NCI-H2081 treated with DMSO at 0.1 percent for 48 hours (cell line): ENCODE results near the gene DENND1A.
"Not testable (repeated sequence)": the region's sequence is repeated elsewhere in the genome, so short reads cannot be mapped to it uniquely, and the experiment has no call there.

Experiments used
- DNase-seq: peaks from one replicate; lab custom pipeline; 2025; lab: John Stamatoyannopoulos, UW

The DENND1A gene

DNA sequence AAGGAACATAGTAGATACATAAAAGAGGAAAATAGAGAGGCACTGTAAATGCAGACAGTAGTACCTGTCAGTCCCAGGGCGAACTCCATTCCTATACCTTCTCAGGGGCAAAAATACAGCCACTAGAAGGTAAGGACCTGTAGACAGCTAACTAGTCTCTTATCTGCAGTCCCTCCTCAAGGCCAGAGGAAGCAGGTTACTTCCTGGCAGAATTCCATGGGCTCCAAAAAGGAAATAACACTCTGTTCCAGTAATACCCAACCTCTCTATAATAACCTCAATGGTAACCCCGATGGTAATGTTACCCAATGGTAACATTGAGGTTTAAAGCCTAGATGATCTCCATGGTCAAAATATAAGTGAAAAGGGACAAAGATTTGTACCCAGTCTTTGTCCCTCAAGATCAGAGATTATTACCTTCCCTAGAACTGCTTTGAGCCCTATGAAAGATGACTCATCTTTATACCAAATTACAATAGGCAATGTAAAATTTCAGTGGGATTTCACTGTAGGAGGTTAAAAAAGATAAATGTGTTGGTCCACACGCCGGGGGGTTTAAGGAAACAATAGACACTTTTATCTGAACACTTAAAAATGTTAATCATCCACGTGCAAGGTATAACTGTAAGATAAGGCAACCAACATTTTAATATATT, 113.0 kb downstream of the DENND1A start:
- no peak for DNase-seq

DNA sequence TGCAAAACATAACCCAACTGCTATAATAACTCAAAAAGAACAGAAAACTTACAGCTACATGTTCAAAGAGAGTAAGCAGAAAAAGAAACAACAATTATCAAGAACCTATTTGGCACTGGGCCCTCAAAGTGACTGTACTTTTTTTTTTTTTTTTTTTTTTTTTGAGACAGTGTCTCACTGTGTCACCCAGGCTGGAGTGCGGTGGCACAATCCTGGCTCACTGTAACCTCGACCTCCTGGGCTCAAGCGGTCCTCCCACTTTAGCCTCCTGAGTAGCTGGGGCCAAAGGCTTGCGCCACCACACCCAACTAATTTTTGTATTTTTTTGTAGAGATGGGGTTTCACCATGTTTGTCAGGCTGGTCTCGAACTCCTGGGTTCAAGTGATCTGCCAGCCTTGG, 114.1 kb downstream of the DENND1A start:
- DNase-seq = not testable (repeated sequence)

GRCh38 chr9:123814496-123814895, 115.4 kb downstream of the DENND1A start:
- no peak for DNase-seq

DNA sequence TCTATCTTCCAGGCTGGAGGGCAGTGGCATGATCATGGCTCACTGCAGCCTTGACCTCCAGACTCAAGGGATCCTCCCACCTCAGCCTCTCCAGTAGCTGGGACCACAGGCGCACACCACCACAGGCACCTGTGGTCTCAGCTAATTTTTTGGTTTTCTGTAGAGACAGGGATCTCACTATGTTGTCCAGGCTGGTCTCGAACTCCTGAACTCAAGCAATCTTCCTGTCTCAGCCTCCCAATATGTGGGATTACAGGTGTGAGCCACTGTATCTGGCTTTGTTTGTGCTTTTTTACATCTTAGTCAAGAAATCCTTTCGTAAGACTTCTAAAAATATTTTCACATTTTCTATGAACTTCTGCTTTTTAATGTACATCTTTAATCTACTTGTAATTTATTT, 116.9 kb downstream of the DENND1A start:
- DNase-seq = no peak

DNA sequence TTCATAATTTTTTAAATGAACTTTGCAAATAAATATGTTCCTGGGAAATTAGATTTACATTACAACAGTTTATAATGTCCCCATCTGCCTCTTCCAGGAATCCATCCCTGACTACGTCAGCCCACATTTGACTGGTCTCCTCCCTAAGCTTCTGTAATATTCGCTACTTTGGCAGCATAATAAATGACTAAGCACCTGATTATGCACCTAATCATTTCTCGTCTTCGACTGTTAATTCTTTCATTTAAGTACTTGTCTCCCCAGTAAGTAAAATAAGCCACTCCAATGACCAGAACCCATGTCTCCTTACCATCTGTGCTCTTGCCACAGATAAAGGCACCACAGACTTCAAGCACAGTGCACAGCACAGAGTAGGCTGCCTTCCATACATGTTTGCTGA, 122.7 kb downstream of the DENND1A start:
- no peak for DNase-seq

- no peak for DNase-seq
Measured at GRCh38 chr9:123806829-123807228, 123.1 kb downstream of the DENND1A start.

- DNase-seq = no peak
Measured at GRCh38 chr9:123798195-123798594, 131.7 kb downstream of the DENND1A start.

DNA sequence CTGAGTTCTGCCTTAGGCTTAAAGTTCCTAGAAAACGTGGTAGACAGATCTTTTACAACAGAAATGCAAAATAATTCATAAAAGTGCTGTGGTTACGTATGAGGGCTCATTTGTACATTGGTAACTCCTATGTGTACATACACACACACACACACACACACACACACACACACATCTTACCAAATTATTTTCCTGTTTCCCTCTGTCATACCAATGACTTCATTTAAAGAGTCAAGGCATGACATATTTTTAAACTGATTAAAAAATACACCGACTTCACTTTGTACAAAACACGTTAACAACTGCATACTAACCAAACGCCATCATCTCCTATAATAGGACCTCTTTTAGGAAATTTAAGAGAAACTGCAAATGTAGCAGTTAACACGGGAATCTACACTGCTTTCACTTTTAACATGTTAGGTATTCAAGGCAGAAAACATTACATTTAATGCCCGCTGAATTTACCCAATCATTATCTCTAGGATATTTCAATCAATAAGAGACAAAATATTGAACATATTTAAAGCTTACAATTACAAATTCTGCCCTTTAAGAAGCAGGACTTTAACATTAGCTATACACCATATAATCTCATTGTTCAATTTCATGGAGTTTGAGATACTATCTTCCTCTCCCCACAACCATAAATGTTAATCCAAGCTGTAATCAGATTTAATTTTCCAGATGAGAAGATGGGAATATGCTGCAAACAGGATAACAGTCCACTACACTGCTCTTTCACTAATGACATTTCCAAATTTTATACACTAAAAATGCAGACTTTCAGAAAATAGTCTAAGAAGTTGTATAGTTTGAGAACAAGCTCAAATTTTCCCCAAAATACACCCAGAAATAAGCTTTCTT, 133.1 kb downstream of the DENND1A start:
- DNase-seq = no peak

GRCh38 chr9:123796094-123796493, 133.8 kb downstream of the DENND1A start:
- no peak for DNase-seq

- DNase-seq = no peak
Measured at GRCh38 chr9:123795336-123795735, 134.6 kb downstream of the DENND1A start.

DNA sequence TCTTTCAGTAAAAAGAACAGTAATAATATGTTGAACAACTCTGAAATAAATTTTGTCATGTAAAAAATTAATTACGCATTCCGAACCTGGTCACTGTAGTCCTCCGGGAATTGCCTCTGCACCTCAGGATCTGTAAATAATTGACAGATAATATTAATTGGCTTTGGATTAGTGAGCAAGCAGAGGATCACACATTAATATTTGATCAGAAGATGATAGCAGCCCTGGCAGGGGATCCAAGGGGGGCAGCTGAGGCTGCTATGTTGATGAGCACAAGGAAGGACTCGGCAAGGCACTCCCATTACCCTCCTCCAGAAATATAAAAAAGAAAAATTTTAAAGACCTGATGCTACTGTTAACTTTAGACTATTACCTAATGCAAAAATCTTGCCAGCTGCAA, 137.4 kb downstream of the DENND1A start:
- no peak for DNase-seq

DNA sequence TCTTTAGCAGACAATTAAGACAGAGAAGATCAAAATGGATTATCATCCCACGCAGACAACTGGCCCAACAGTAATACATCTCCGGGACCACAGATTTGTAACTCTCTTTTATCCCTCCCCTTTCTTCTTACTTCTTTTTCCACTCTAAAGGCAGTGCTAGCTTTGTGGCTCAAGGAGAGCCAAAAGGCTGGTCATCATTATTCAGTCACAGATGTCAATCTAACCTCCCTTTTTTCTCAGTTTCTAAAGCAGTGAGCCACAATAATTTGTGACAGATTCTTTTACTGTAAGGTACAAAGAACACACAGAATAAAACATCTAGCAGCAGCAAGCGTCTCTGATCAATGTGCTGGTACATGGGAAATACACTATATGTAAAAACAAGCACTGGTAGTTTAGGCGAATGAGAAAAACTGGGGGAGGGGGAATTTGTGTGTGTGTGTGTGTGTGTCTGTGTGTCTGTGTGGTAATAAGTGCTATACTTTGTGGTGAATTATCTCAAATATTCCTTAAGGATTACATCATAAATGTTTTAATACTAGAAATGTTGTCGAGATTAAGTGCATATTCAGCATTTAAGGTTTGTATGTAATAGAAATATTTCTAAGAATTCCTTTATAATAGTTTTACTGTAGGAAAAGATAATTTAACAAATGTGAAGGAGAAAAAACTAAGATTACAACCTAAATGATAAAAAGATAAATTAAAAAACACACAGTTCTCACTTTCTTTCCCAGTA, 140.2 kb downstream of the DENND1A start:
- DNase-seq = no peak

DNA sequence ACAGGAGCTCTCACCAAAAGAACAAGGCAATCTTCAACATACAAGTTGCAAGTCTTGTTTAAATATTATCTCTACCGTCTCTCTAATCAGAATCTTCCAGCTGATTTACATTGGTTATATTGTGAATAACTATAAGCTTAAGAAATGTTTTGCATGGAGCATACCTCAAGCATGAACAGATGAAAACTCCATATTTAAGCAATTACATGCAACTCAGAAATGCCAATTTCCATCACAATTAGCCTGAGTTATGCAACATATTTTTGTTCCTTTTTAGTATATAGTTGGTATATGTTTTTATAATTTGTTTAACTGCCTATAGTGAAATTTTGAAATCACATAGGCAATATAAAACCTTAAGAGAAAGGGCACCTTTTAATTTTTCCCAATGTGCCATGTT, 142.5 kb downstream of the DENND1A start:
- no peak for DNase-seq

DNA sequence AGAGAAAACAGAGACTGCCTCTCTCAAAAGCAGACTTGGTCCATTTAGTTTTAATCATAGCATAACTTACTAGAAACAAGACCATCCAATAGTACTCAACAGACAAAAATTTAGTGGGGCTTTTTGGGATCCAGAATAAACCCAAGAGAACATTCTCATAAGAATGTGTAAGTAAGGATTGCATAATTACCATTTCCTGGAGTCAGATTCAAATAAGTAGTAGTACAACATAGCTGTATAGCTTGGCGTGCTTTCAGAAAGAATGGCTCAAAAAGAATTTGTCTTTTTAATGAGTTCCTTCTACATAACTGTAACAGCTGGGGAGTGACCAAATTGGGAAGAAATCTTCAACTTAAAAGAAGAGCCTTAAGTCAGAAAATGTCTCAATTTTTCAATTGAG, 145.4 kb downstream of the DENND1A start:
- no peak for DNase-seq

- no peak for DNase-seq
Measured at GRCh38 chr9:123778232-123778902, 151.6 kb downstream of the DENND1A start.

- no peak for DNase-seq
Measured at GRCh38 chr9:123776708-123777537, 153.0 kb downstream of the DENND1A start.

- no peak for DNase-seq
Measured at GRCh38 chr9:123775289-123776284, 154.3 kb downstream of the DENND1A start.

DNA sequence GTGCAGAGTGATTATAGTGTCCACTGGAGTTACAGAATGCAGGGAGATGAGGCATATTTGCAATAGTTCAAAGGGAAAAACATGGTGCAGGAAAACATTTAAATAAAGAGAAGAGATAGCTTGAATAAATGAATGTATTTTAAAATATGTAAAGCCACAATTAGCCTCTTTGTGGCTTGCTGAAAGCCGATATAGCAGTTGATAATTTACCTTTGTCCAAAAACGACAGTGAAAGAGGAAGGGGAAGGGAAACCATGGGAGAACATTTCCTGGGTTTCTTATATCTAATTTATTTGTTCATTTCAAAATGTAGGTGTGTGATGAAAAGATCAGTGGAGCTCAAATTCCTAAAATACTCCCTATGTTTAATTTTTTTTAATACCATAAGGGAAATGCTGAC, 156.1 kb downstream of the DENND1A start:
- no peak for DNase-seq

- no peak for DNase-seq
Measured at GRCh38 chr9:123772967-123773366, 157.0 kb downstream of the DENND1A start.

DNA sequence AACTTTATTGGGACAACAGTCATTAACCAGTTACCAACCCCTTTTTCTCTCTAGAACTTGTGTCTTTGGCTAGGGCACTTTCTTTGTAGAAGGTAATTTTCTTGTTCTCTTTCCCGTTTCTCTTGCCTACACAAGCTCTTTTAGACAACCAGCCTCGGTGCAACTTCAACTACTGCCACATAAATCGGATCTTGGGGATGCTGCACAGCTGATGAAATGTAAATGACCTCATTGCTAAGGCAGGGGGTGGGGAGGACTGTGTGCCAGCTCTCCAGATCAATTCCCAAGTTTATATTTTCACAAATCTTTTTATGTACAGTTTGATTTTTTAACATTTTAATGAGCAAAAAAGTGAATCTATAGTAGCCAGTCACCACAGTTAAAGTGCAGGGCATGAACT, 157.6 kb downstream of the DENND1A start:
- DNase-seq = no peak
